Eye (tissue), 1 donor: ENCODE results near the gene SF3A1.
A peak's percentile ranks its signal among the peaks of the same experiment; 100 is the strongest.

Experiments used
- DNase-seq: peaks from one replicate; pipeline ENCODE4 v3.0.0-alpha.2; 2015

Gene SF3A1

DNA sequence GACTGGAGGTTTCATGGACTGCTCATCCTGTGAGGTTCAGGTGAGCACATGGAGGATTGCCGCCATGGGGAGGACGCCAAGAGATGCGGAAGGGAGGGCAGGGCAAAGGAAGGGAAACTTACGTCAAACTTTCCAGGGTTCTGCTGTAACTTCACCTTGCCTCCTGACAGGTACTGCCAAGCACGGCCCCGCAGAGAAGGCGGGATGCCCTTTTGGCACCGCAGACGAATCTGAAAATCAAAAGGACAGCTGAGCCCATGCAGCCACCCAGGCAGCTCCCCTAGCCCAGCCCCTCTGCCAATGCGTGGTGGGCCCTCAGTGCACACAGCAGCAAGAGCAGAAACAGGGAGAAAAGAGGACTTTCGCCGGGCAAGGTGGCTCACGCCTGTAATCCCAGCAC lies 57.4 kb downstream of the SF3A1 start:
- no peak for DNase-seq

DNA sequence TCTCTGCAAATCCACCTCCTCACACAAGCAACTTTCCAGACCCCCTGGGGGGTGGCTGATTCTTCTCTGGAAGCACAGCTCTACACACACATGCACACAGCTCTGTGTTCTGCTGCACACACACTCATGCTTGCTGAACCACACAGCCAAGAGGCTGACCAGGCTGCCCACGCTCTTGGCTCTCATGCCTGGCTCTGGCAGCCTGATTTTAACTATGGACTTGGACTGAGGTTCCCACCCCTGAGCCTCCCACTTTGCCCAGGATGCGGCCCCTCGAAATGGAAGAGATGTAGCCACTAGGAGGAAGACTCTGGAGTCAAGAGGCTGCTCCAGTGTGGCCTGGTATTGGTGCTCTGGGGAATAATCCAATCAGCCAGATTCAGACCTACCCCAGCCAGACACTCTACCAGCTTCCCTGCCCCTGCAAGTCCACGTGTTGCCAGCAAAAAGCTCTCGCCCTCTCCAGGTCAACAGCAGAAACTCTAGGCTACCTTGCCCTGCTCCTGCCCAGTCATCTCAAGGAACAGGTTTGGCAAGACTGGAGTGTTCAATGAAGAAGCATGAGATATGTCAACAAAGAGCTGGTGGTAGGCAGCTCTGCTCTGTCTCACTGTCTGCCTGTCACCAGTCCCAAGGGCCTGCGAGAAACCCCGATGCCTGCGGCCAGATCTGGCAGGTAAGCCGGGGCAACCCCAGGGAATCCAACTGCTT lies 58.5 kb downstream of the SF3A1 start:
- no peak for DNase-seq

DNA sequence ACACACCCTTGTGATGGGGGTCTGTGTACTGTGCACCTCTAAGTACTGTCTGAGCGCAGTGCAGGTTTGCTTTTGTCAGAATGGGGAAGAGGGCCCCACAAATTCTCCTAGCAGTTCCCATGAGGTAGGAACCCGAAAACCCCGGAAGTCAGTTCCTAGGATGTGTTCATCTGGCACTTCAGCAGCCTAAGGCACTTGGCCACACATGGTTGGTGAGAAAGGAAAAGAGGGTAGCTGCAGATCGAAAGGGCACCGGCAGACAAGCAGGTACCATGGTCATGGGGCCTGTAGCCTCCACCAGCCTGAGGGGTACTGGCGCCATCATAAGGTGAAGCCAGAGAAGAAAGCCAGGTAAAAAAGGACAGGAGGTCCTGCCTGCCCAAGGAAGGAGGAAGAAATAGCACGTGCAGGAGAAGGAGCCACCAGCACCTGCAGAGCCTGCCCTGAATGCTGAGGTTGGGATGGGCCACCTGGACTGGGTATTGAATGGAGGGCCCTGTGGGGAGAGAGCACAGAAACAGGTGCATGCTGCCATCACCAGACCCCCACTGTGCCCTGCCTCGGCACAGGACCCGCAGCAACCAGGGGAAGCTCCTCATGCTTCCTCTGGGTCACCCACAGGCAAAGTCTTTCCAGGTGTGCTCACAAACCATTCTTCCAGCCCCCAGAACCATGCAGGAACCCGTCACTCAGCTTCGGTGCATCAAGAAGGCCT lies 59.3 kb downstream of the SF3A1 start:
- DNase-seq = no peak

DNA sequence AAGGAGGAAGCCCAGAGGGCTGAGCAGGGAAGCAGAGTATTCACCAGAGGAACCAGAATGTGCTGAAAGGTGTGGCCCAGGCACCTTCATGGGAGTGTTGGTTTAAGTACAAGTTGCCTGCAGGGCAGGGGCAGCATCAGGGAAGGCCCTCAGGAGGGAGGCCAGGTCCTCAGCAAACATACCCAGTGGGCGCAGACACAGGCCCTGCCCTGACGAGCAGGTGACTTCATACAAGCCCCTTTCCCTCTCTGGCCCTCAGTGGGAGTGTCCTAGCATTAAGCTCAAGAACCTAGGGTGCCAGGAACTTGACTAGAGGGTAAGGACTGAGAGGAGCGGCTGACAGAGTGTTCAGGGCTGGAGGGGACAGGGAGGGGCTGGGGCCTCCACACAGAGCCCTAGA lies 59.9 kb downstream of the SF3A1 start:
- no peak for DNase-seq

DNA sequence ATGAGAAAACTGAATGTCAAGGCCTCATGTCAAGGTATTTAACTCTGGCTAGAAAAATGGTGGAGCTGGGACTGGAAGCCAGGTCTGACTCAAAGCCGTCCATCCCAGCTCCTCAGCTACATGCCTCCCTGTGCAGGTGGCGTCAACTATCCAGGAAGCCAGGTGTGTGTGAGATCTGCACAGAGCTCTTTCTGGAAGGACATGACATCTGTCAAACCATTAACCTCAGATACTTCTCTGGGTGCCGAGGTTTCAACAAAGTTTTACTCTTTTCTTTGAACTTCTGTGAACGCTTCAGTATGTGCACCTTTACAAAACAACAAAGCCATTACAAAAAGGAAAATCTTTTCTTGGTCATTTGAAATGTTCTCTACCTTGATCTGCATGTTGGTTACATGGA lies 60.4 kb downstream of the SF3A1 start:
- no peak for DNase-seq

DNA sequence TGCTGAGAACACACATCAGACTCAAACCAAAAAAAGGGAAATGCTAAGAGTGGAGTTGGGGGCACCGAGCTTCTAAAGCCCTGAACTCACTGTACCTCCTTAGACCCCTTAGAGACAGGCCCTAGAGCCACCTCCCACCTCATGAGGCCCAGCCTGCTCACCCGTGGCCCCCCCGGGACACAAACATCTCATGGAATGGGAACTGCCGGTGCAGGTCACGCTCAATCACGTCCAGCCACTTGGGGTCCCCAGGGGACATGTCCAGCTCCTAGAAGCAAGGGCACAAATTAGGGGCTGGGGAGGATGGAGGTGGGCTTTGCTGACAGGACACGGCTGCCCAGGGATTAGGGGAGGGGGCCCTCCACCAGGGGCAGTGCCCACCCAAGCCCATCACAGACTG lies 61.1 kb downstream of the SF3A1 start:
- DNase-seq = no peak

DNA sequence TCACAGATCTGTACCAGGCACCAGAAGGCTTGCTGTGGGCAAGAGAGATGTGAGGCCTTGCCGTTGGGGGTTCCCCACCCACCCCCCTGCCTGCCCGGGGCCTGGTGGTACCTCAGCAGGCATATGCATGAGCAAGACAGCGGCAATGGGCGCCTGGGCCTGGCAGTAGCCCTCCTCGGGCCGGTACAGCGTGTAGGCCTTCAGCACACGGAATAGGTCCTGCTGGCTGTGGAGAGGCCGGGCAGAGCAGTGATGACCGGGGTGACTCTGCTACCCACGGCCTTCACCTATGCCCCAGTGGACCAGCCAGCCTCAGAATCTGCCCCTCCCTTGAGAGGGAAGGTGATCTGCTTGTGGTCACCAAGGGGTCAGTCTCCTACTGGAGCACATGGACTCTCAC lies 61.9 kb downstream of the SF3A1 start:
- DNase-seq = no peak

DNA sequence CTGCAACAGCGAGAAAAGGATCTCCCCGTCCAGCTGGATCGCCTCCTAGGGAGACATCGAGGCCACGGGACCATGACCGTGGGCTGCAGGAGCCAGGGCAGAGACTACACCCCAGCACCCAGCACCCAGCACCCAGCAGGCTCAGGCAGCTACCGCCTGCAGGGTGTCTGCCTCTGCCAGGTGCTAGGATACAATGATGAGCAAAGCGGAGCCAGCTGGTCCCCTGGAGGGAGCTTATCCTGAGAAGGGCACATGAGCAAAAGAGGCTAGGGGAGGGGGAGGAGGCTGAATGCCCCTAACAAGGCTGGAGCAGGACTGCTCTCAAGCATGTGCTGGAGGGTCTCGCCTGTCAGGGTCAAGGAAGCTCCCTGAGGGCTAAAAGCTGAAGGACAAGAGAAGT lies 62.6 kb downstream of the SF3A1 start:
- DNase-seq = no peak

DNA sequence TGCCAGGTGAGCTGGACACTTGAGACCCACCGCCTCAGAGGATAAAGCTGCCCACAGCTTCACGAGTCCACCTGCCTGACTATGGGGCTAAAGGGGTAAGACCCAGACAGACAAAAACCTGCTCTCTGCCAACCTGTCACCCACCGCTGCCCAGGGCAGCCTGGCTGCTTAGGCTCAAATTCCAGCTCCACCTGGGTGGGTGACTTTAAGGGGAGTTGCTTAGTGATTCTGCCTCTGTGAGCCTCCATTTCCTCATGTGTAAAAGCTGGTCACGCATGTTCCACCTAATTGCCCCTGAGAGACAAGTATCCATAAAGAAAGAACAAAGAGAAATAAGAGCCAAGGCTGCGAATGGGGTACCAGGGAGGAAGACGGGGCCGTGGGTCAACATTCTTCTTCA lies 63.7 kb downstream of the SF3A1 start:
- DNase-seq = no peak

DNA sequence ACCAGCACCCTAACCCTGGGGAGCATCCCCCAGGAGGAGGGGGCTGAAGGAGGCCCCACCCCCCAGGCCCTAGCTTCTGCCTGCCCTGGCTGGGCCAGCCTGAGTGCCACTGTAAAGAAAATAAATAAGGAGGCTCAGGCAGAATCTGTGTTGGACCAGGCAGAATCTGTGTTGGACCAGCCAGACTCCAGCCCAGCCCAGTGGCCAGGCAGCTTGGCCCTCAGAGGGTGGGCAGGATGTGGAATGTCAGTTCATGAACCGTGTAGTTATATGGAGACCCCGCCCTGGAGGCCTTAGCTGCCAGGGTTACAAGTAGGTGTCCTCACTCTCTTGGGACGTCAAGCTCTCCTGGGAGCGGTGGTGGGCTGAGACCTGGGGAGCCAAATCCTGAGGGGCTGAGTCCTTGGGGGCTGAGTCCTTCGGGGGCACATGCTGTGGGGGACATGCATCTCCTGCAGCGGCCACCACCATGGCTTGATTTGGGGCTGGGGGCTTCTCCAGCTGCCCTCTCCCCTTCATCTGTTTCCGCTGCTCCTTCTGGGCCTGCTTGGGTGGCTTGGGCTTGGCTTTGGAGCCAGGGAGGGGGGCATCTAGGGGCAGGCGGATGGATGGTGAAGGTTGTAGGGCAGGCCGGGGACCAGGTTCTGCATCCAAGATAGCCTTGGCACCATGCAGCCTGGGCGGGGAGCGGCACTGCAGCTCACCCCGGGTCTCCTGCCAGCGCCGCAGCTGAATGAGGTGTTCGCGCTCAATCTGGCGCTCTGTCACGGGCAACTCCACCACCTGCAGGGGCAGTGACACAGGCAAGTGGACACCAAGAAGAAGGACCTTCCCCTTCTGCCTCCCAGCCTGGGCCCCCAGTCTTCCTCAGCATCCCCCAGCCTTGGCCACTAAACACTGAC lies 64.4 kb downstream of the SF3A1 start:
- DNase-seq = no peak

DNA sequence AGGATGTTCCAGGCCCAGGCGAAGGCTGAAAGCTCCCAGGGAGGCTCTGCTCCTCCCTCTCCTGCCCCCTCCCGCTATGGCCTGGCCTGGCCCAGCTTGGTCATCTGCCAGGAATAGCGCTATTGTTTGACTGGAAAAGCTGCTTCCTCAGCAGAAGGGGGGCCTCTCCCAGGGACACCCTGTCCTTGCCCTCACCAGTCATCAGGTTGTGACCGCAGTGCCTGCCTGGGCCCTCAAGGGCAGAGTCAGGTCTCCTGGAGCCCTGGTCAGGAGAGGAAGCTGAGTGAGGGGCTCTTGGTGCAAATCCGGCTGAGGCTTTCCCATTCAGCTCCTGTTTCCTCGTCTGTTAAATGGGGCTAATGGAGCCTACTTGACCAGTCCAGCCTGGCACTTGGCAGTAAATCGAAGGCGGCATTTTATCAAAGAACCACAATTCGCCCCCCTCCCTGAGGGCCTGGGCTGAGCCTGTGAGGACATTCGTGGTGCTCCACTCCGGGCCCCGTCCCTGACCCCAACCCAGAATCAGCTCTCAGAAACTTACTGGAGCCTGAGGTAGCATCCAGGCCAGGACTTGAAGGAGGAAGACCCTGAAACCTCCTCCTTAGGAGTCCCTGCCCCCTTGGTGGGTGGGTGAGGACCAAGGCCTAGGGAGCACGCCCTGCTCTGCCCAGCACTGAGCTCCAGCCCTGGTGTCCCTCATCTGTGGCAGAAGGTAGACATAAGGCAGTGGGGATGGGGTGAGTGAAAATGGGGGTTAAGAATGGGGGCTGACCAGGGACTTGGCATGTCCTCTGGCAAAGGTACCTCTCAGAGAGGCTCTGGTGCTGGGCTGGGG lies 65.4 kb downstream of the SF3A1 start:
- DNase-seq = peak; percentile 57

DNA sequence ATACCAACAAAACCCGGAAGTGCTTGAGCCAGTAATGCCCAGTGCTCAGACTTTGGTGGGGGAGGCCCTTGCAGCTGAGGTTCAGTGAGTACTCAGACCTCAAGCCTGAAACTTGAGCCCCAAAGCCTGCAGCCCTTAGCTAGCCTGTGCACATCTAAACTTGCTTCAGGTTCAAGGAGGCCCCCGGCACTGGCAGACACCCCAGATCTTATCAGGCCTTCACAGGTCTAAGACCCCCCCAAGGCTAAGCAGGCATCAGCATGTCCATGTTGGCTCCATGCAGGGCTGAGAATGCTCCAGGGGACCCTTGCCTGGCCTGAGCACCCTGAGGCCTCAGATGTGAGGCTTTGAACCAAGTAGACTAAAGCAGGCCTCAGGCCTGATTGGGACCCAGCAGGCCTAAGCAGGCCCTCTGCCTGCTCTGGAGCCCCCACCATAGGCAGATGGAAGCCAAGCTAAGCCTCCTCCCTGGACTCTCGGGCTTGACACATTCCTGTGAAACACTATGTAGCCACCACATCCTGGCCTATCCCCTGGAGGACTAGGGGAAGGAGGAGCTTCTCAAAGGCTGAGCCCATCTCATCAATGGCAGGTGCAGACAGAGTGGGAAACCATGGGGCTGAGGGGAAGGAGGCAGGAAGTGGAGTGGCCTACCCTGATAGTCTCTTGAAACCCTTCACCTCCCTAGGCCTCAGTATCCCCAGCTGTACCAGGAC lies 66.2 kb downstream of the SF3A1 start:
- DNase-seq = peak; percentile 51

DNA sequence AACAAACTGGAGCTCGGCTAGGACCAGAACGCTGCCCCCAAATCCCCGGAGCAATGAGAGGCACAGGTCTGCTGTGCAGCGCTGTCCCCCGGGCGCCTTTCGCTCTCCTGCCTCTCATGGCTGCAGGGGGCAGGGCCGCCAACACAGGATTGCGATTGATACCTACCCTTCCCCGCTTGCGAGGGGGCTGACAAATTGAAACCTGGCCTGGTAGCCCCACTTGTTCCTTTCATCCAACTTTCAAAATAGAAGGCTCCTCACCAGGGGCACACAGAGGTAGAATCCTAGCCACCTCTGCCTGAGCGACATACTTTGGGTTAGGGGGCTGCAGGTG lies 66.7 kb downstream of the SF3A1 start:
- DNase-seq = no peak

DNA sequence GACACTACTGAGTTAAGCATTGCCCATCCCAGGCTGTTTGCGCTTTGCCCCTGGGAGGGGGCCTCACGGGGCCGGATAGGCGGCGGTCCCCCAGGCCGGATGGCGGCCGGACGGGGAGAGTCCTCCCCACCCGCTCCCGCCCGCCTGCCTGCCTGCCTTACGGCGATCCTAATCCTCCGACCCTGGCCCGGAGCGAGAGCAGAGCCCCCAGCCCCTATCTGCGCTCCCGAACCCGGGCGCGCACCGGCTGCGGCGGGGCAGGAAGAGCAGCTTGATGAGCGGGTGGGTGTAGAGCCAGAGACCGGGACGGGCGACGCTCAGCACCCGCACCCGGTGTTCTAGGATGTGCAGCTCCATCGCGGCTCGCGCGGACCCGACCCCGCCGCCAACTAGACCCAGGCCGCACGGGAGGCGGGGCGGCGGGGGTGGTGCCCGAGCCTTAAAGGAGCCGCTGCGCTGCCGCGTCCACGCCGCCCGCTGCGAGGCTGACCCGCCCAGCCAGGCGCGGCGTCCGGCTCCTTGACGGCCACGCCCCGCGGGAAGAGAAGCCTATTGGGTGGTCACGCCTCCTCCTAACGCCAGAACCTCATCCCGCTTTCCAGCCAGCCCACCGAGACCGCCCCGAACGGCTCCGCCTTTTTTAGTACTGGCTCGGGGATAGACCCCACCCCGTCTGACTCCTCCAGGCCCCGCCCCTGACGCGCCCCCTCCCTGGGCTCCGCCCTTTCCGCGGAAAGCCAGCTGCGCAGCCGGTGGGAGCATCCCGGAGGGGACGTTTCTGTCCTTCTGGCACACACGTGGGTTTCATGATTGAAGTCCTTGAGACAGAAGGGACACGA lies 67.3 kb downstream of the SF3A1 start, which contains the start of gene CASTOR1:
Gene CASTOR1, minus strand, starts transcription at position 365 of the 839 bp plus-strand sequence. Its CDS starts 8 bp downstream, at position 357.
- peak; percentile 98 for DNase-seq

DNA sequence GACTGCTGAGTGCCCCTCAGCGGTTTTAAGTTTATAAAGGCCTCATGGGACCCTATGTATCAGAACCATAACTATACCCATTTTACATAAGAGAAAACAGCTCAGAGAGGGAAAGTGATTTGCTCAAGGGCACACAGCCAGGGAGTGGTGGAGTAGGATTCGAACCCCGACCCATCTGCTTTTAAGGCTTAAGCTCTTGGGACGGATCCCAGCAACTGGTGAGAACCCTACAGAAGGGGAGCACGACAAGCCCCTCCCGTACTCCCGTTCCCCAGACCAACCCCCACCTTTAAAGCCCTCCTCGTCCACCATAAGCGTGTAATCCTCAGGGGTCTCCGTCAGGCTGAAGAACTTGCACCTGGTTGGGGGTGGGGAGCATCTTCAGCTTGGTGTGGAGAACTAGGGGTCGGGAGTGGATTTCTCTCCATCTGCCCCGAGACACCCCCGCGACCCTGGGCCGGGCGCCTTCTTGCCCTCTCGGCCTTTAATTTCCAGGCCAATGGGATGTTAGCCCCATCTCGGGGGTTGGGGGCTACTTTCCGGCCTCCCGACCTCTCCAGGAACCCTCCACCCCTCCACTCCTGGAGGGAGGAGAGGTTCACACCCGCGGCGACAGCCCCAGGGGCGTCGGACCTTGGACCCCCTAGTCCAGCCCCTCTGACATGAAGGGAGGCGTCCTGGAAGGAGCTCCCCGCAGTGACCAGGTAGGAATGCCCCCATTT lies 68.1 kb downstream of the SF3A1 start:
- DNase-seq = no peak

DNA sequence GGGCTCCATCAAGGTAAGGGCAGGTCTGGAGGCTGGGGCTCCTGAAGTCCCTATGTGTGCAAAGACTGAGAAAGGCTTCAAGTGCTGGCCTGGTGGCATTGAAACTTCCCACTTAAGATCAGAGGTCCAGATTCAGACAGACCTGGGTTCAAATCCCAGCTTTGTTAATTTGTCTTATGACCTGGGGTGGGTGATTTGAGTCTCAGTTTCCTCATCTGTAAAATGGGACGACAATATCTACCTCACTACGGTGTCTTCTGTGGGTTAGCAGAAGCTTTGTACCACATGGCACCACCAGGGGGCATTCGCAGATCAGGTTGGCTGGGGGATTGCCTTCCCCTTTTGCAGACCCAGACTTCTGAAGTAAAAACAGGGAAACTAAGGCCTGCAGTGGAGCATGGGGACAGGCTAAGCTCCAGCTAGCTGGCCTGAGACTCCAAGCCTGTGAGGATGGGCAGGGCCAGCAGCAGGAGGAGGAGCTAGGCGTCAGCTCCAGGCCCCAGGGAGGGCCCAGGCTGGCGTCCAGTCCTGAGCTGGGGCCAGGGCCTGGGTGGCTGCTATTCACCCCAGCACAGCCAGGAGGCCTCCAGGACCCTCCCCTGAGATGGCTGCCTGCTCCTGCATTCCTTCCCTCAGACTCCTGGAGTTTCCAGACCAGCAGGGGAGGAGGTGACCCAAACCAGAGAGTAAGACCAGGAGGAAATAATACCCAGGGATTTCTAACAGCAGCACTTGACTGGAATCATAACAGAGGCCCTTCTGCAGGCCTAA lies 68.9 kb downstream of the SF3A1 start:
- peak; percentile 91 for DNase-seq

DNA sequence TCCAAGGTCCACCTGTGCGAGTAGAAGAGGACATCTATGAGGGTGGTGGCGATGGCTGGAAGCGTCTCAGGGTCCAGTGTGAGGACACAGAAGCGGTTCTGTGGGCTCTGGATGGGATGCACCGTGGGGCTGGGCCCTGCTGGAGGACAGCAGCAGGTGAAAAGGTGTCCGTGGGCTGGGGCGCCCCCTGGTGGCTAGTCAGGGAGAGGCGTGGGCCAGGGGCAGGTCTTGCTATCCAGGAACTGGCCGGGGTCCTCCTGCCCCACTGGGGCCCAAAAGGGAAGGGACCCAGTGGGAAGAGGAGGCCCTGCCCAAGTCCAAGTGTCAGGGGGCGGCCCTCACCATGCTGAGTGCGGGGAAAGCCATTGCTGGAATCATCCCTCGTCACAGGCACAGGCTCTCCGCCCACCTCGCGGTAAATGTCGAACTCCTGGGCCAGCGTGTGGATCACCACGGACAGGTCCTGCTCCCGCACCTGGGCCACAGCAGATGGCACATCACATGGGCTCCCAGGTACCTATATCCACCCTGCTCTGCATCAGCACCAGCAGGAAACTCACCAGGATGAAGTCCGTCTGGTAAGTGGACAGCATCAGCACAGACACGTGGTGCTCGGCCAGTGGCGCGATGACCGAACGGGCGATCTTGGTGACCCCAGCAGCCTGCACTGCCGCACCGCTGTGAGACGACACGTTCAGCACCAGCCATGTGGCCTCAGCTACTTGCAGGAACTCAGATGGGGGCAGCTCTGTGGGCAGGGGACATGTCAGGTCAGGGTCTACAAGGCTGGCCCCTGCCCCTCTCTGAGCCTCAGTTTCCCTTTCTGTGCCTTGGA lies 69.7 kb downstream of the SF3A1 start:
- peak; percentile 72 for DNase-seq

DNA sequence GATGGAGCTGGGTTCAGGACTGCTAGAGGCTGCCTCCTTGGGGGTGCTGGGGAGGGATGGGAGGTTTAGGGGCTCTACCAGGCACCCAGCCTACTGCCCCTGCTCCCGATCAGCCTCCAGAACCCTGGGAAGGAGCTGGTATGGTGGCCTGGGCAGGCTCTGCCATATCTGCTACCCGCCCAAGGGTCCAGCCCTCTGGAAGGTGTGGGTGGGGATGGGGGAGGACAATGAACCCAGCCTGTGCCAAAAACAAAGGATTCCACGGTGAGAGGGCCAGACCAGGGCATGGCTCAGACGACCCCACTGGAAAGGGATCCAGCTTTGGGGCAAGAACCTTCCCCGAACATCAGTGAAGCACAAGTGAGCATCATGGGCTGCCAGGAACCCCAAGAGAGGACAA lies 70.4 kb downstream of the SF3A1 start:
- no peak for DNase-seq

DNA sequence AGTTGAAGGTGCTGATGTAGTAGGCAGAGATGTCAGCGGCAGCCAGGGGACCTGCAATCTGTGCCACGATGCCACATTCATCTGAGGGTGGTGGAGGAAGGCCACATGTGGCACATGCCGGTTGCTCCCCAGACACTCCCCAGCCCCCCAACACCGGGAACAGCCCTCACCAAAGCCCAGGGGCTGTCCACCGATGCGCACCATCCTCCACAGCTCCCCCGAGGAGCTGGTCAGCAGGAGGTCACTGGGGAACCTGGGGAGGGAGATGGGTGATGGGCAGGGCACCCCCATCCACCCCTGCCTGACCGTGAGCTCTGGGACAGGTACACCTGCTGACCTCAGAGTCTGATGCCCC lies 70.9 kb downstream of the SF3A1 start:
- no peak for DNase-seq
